Neural cell (in vitro differentiated cells): ENCODE data around the gene SDF4.

Experiments used
- SMC3 ChIP-seq: fragments of 450-650 bp; conservative IDR thresholded peaks from 2 replicates; pipeline ENCODE4 v1.6.1; 2014; ENCODE audit warnings: antibody characterized with exemption, mild to moderate bottlenecking, moderate library complexity; ENCODE audit not compliant: poor library complexity
- TF ChIP-seq, protein P1 (sequence below): fragments of 450-650 bp; IDR thresholded peaks from 2 replicates; pipeline ENCODE4 v1.5.1; 2014; ENCODE audit warnings: antibody characterized with exemption, mild to moderate bottlenecking, moderate library complexity; ENCODE audit not compliant: poor library complexity, severe bottlenecking

DNA sequence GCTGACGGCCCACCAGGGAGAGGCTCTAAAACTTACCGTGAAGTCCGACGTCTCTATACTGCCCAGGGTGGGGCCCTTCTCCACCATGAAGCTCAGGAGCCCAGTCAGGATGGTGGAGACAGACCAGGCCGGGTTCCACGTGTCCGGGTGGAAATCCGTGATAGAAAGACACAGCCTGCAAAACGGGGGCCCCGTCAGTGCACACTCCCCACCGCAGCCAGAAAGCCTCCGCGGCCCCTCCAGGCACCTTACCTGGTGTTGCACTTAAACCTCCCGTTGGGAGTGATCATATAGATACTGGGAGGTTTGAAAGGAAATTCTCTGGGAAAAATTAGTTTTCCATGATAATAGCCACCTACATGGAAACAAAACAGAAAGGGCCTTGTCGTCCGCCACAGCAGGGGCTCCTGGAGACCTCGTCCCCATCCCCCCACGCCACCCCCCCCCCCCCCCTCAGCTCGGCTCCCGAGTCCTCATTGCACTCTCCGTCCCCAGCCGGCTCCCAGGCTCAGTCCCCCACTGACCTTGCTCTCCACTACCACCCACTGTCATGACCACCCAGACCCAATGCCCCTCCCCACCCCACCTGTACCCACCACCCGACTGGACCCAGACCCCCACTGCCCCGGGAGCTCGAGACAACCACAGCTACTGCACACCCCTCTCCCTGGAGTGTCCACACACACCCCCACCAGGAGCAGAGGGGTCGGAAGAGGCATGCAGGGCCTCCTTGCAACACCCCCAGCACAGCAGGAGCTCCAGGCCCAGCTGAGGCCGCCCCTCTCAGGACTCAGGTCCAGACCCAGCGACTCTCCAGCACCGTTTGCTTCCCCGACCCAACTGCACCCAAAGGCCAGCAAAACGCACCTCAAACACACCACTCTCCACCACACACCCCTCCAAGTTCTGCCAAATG lies 25.4 kb upstream of the SDF4 start:
- TF ChIP-seq SMC3: no peak
- TF ChIP-seq, protein P1, sequence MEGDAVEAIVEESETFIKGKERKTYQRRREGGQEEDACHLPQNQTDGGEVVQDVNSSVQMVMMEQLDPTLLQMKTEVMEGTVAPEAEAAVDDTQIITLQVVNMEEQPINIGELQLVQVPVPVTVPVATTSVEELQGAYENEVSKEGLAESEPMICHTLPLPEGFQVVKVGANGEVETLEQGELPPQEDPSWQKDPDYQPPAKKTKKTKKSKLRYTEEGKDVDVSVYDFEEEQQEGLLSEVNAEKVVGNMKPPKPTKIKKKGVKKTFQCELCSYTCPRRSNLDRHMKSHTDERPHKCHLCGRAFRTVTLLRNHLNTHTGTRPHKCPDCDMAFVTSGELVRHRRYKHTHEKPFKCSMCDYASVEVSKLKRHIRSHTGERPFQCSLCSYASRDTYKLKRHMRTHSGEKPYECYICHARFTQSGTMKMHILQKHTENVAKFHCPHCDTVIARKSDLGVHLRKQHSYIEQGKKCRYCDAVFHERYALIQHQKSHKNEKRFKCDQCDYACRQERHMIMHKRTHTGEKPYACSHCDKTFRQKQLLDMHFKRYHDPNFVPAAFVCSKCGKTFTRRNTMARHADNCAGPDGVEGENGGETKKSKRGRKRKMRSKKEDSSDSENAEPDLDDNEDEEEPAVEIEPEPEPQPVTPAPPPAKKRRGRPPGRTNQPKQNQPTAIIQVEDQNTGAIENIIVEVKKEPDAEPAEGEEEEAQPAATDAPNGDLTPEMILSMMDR: no peak
